Mucosa of stomach (tissue), 1 donor: Measurements from ENCODE around the gene ERG.

ENCODE experiments used
- H3K27me3 ChIP-seq: one replicate; pipeline ENCODE4 v1.7.0; 2013; ENCODE audit warnings: mild to moderate bottlenecking, low read length; ENCODE audit not compliant: control insufficient read depth, insufficient read depth
- H3K36me3 ChIP-seq: one replicate; pipeline ENCODE4 v1.7.0; 2013; ENCODE audit warnings: low read length; ENCODE audit not compliant: control insufficient read depth, insufficient read depth
- H3K4me1 ChIP-seq: one replicate; pipeline ENCODE4 v1.7.0; 2013; ENCODE audit warnings: mild to moderate bottlenecking, low read length; ENCODE audit not compliant: control insufficient read depth, insufficient read depth
- H3K4me3 ChIP-seq: one replicate; pipeline ENCODE4 v1.7.0; 2013; ENCODE audit warnings: low read length
- H3K9ac ChIP-seq: one replicate; pipeline ENCODE4 v1.7.0; 2013; ENCODE audit warnings: mild to moderate bottlenecking, low read length, moderate library complexity
- H3K9me3 ChIP-seq: one replicate; pipeline ENCODE4 v1.7.0; 2013; ENCODE audit warnings: mild to moderate bottlenecking, low read length, moderate library complexity; ENCODE audit not compliant: control insufficient read depth
- donor health status: Pancreatic carcinoma.

ERG gene

GRCh38 chr21:38422082-38422481 lies 76.2 kb downstream of the ERG start:
- no peaks in the 10 kb centered on the region for H3K9me3 ChIP-seq

GRCh38 chr21:38420140-38420539 lies 78.1 kb downstream of the ERG start:
- H3K4me1 ChIP-seq = no peaks in the 10 kb centered on the region
- no peak overlapping the region for H3K4me3 ChIP-seq
- H3K9ac ChIP-seq = no peak overlapping the region
- H3K27me3 ChIP-seq = no peaks in the 10 kb centered on the region
- H3K9me3 ChIP-seq = no peaks in the 10 kb centered on the region
- H3K36me3 ChIP-seq = no peaks in the 10 kb centered on the region

More at GRCh38 chr21:38422082-38422481, 76.2 kb downstream of the ERG start:
- no peaks in the 10 kb centered on the region for H3K27me3 ChIP-seq
- H3K9ac ChIP-seq = no peak overlapping the region
- H3K4me1 ChIP-seq = no peaks in the 10 kb centered on the region
- no peak overlapping the region for H3K4me3 ChIP-seq
- no peaks in the 10 kb centered on the region for H3K36me3 ChIP-seq

DNA sequence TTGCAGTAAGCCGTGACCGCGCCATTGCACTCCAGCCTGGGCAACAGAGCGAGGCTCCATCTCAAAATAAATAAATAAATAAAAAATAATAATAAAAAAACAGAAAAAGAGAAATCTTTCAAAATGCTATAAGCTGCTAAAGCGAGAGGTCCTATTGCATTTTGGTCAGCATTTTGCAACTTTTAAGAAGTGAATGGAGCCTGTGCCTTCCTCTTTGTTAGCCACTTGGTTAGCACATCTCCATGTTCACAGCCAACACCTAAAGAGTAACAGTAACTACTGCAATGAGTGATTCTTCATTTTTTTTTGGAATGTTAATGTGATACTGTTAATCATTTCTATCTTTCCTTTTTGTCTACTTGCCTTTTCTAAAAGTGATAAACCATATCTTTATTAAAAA lies 80.6 kb downstream of the ERG start:
- H3K36me3 ChIP-seq = no peaks in the 10 kb centered on the region
- no peak overlapping the region for H3K4me3 ChIP-seq
- H3K27me3 ChIP-seq = no peaks in the 10 kb centered on the region
- H3K9ac ChIP-seq = no peak overlapping the region
- no peaks in the 10 kb centered on the region for H3K4me1 ChIP-seq
- H3K9me3 ChIP-seq = no peaks in the 10 kb centered on the region

- H3K36me3 ChIP-seq = no peaks in the 10 kb centered on the region
- H3K4me1 ChIP-seq = no peaks in the 10 kb centered on the region
- no peak overlapping the region for H3K4me3 ChIP-seq
- no peaks in the 10 kb centered on the region for H3K27me3 ChIP-seq
- H3K9ac ChIP-seq = no peak overlapping the region
- no peaks in the 10 kb centered on the region for H3K9me3 ChIP-seq
These were observed 81.5 kb downstream of the ERG start for GRCh38 chr21:38416791-38417190.

DNA sequence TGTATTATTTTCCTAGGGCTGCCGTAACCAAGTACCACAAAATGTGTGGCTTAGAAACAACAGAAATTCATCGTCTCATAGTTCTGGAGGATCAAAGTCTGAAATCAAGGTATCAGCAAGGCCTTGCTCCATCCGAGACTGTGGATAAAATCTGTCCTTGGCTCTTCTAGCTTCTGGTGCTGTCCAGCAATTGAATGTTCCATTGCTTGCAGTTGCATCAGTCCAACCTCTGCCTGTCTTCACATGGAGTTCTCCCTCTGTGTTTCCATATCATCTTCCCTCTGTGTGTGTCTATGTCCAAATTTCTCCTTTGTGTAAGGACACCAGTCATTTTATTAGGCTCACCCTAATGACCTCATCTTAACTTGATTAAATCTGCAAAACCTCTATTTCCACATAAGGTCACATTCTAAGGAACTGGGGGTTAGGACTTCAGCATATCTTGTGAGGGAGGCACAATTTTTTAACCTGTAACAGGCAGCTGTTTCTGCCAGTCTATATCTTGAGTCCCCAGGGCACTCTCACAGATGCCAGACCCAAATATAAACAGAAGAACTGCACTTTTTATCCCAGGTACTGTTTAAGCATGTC lies 84.2 kb downstream of the ERG start:
- H3K9me3 ChIP-seq = no peaks in the 10 kb centered on the region
- H3K4me3 ChIP-seq = no peak overlapping the region
- H3K36me3 ChIP-seq = no peaks in the 10 kb centered on the region
- H3K4me1 ChIP-seq = no peaks in the 10 kb centered on the region
- no peak overlapping the region for H3K9ac ChIP-seq
- no peaks in the 10 kb centered on the region for H3K27me3 ChIP-seq

GRCh38 chr21:38410466-38410865 lies 87.8 kb downstream of the ERG start:
- Histone ChIP-seq H3K4me3 (no peak overlapping the region), H3K36me3 (no peaks in the 10 kb centered on the region), H3K4me1 (no peaks in the 10 kb centered on the region), H3K9ac (no peak overlapping the region), H3K27me3 (no peaks in the 10 kb centered on the region), H3K9me3 (no peaks in the 10 kb centered on the region)

GRCh38 chr21:38409907-38410306 lies 88.4 kb downstream of the ERG start:
- Histone ChIP-seq H3K9ac (no peak overlapping the region), H3K27me3 (no peaks in the 10 kb centered on the region), H3K4me1 (no peaks in the 10 kb centered on the region), H3K36me3 (no peaks in the 10 kb centered on the region), H3K4me3 (no peak overlapping the region), H3K9me3 (no peaks in the 10 kb centered on the region)

- Histone ChIP-seq H3K27me3 (no peaks in the 10 kb centered on the region), H3K9ac (no peak overlapping the region), H3K4me1 (no peaks in the 10 kb centered on the region), H3K4me3 (no peak overlapping the region), H3K9me3 (no peaks in the 10 kb centered on the region), H3K36me3 (no peaks in the 10 kb centered on the region)
These were observed 94.1 kb downstream of the ERG start for GRCh38 chr21:38404177-38404576.

DNA sequence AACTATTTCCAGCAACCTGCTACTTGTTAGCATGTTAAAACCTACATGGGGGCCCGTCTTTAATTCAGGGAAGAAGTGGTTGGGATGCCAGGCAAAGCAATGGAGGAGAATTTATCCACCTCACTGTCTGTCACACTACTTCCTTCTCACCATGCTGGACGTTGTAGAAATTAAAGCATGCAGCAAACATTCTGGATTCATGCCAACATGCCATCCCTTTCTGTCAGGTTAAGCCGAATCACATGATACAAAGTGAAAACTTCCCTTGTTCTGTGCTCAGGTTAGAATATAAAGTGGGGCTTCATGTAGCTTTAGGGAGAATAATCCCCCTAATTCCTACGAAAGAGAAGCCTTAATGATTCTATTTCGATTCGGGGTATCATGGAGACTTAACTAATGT lies 95.5 kb downstream of the ERG start:
- Histone ChIP-seq H3K9ac (no peak overlapping the region), H3K4me1 (no peaks in the 10 kb centered on the region), H3K36me3 (no peaks in the 10 kb centered on the region), H3K4me3 (no peak overlapping the region), H3K9me3 (no peaks in the 10 kb centered on the region), H3K27me3 (no peaks in the 10 kb centered on the region)

GRCh38 chr21:38402291-38402690 lies 96.0 kb downstream of the ERG start:
- no peak overlapping the region for H3K9ac ChIP-seq

GRCh38 chr21:38401191-38401926 lies 96.9 kb downstream of the ERG start:
- H3K9ac ChIP-seq = no peak overlapping the region
- no peaks in the 10 kb centered on the region for H3K36me3 ChIP-seq

More at GRCh38 chr21:38402291-38402690, 96.0 kb downstream of the ERG start:
- no peaks in the 10 kb centered on the region for H3K4me1 ChIP-seq
- H3K9me3 ChIP-seq = no peaks in the 10 kb centered on the region
- H3K27me3 ChIP-seq = no peaks in the 10 kb centered on the region
- H3K4me3 ChIP-seq = no peak overlapping the region
- H3K36me3 ChIP-seq = no peaks in the 10 kb centered on the region

DNA sequence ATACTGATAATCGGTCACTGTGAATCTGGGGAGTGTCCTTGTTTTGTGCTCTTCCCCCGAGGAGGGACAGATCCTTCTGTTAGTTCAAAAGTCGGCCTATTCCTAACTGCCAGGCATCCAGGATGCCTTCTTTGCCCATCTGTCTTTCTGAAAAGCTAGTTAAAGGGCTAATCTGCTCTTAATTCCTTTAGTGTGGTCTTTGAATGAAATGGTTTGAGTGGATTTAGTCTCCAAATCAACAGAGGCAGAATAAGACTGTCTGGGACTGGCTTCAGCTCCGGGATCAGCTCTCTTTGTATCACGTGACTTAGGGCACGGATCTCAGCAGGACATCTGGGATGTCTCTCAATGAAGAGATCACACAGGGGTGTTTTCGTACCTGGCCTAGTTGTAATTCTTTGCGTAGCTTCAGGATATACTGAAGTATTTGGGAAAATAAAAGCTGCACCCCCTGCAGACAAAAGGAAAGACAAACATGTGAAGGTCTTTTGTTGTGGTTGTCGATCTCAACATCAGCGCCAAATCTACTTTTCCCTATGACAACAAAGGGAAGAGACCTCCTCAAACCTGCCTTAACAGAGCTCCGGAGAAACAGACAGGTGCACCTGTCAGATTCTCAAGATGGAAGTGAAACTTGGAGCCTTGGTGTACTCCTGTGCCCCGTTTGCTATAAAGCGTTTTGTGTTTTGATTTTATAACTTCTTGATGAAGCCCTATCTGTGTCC lies 97.9 kb downstream of the ERG start:
- no peaks in the 10 kb centered on the region for H3K27me3 ChIP-seq
- no peak overlapping the region for H3K4me3 ChIP-seq
- H3K9me3 ChIP-seq = no peaks in the 10 kb centered on the region
- no peak overlapping the region for H3K9ac ChIP-seq
- no peaks in the 10 kb centered on the region for H3K4me1 ChIP-seq
- no peaks in the 10 kb centered on the region for H3K36me3 ChIP-seq

More at GRCh38 chr21:38401191-38401926, 96.9 kb downstream of the ERG start:
- H3K27me3 ChIP-seq = no peaks in the 10 kb centered on the region
- no peaks in the 10 kb centered on the region for H3K4me1 ChIP-seq
- H3K4me3 ChIP-seq = no peak overlapping the region
- no peaks in the 10 kb centered on the region for H3K9me3 ChIP-seq
